Measurements from ENCODE around the gene RAD51B. TPM values are rescaled to one million over a fixed set of nuclear protein-coding genes. Genes with fewer than 3 reads are reported as not detected.
A peak's percentile ranks its signal among the peaks of the same experiment; 100 is the strongest.

RAD51B gene
- total RNA-seq, 4 donors from 2014 or later, result 14.0 to 16.4 (median 14.8) TPM

- no peaks in the 10 kb centered on the region for H3K27me3 ChIP-seq
- TF ChIP-seq POLR2A (IDR thresholded peaks at IDR 0.05) (no peak), CTCF (IDR thresholded peaks at IDR 0.05) (no peak)
- intact Hi-C loops (cut with DNase I), result no loop called here
- no peaks in the 10 kb centered on the region for H3K36me3 ChIP-seq
- H3K27ac ChIP-seq, result peak overlapping the region; percentile 56 to 83 (median 56)
- WGBS, 2 donors, result 48 to 57% methylated on average over 4 of the region's 4 CpGs
- H3K4me3 ChIP-seq (replicated peaks in 1 of 3), result no peak overlapping the region
- DNase-seq, result no peak
- peaks cover 6 to 26% of the 10 kb centered on the region in 2 donors for H3K4me1 ChIP-seq
- no peaks in the 10 kb centered on the region for H3K9me3 ChIP-seq
Observed at GRCh38 chr14:68307790-68308168, 488.2 kb downstream of the RAD51B start.

GRCh38 chr14:68308726-68309520, 489.3 kb downstream of the RAD51B start:
- intact Hi-C loops (cut with DNase I), result no loop called here
- 80 to 86% methylated on average over 6 of the region's 6 CpGs for WGBS, 2 donors
- H3K9me3 ChIP-seq, result no peaks in the 10 kb centered on the region
- H3K36me3 ChIP-seq, result no peaks in the 10 kb centered on the region
- H3K4me1 ChIP-seq, result peaks cover 6 to 32% of the 10 kb centered on the region in 2 donors
- no peaks in the 10 kb centered on the region for H3K27me3 ChIP-seq
- TF ChIP-seq POLR2A (IDR thresholded peaks at IDR 0.05) (no peak), CTCF (IDR thresholded peaks at IDR 0.05) (no peak)
- no peak overlapping the region for H3K4me3 ChIP-seq (replicated peaks in 1 of 3)
- no peak for DNase-seq
- H3K27ac ChIP-seq, result no peak overlapping the region

- no peak overlapping the region for H3K27ac ChIP-seq
- intact Hi-C loops (cut with DNase I), result no loop called here
- no peak for DNase-seq
- H3K27me3 ChIP-seq, result no peaks in the 10 kb centered on the region
- H3K4me1 ChIP-seq, result peaks cover 12 to 39% of the 10 kb centered on the region in 2 donors
- no peaks in the 10 kb centered on the region for H3K9me3 ChIP-seq
- 76 to 86% methylated on average over 2 of the region's 2 CpGs for WGBS, 2 donors
- TF ChIP-seq CTCF (IDR thresholded peaks at IDR 0.05), result no peak
- no peak for TF ChIP-seq POLR2A (IDR thresholded peaks at IDR 0.05)
- H3K4me3 ChIP-seq (replicated peaks in 1 of 3), result no peak overlapping the region
- no peaks in the 10 kb centered on the region for H3K36me3 ChIP-seq
Observed at GRCh38 chr14:68309616-68310015, 490.0 kb downstream of the RAD51B start.

- Histone ChIP-seq H3K4me1 (peaks cover 18 to 42% of the 10 kb centered on the region in 2 donors), H3K4me3 (replicated peaks in 1 of 3) (no peak overlapping the region), H3K27ac (no peak overlapping the region), H3K27me3 (no peaks in the 10 kb centered on the region), H3K9me3 (no peaks in the 10 kb centered on the region), H3K36me3 (no peaks in the 10 kb centered on the region)
- intact Hi-C loops (cut with DNase I), result no loop called here
- no peak for TF ChIP-seq CTCF (IDR thresholded peaks at IDR 0.05)
- no peak for TF ChIP-seq POLR2A (IDR thresholded peaks at IDR 0.05)
- no peak for DNase-seq
- 95 to 98% methylated on average over 3 of the region's 3 CpGs for WGBS, 2 donors
Observed at GRCh38 chr14:68312300-68312699, 492.7 kb downstream of the RAD51B start.

- DNase-seq, result no peak
- Histone ChIP-seq H3K27ac (no peak overlapping the region), H3K9me3 (no peaks in the 10 kb centered on the region), H3K36me3 (no peaks in the 10 kb centered on the region), H3K4me1 (peaks cover 14 to 37% of the 10 kb centered on the region in 2 donors), H3K4me3 (replicated peaks in 1 of 3) (no peak overlapping the region), H3K27me3 (no peaks in the 10 kb centered on the region)
- no peak for TF ChIP-seq CTCF (IDR thresholded peaks at IDR 0.05)
- TF ChIP-seq POLR2A (IDR thresholded peaks at IDR 0.05), result no peak
- intact Hi-C loops (cut with DNase I), result no loop called here
- 80 to 84% methylated on average over 9 of the region's 9 CpGs for WGBS, 2 donors
Observed at GRCh38 chr14:68312884-68313610, 493.5 kb downstream of the RAD51B start.

Data from thyroid gland (tissue), 4 donors.